H1 (cell line): ENCODE measurements around the gene NOL4L. TPM values are rescaled to one million over a fixed set of nuclear protein-coding genes. Genes with fewer than 3 reads are reported as not detected.

Experiments
- CTCF ChIA-PET: fragments of 300-600 bp; sonication (Branson Sonifier 250); formaldehyde crosslinking; loops from one replicate; lab custom pipeline; 2021; ENCODE audit not compliant: partially characterized antibody; lab: Charles Lee
- POLR2A ChIA-PET: fragments of 300-600 bp; sonication (Branson Sonifier 250); formaldehyde crosslinking; loops from one replicate; lab custom pipeline; 2021; ENCODE audit warnings: inconsistent platforms; ENCODE audit not compliant: partially characterized antibody; lab: Charles Lee
- DNase-seq, 2 experiments: peaks; one replicate each; pipeline versions ENCODE4 v3.0.0 to v3.0.0-alpha.2; 2010 to 2022; ENCODE audit warnings: low spot score in 2 of 2, low read depth in 1 of 2, mixed read lengths in 1 of 2
- FAIRE-seq: peaks from 2 replicates; lab custom pipeline; 2011; peaks lifted over from hg19 to GRCh38; lab: Jason Lieb, UNC
- H2AFZ ChIP-seq: 2 replicates; pipeline ENCODE4 v1.8.1; 2012; ENCODE audit warnings: low read length, inconsistent platforms
- H2AK5ac ChIP-seq: 2 replicates; pipeline ENCODE4 v1.6.1; 2013; ENCODE audit warnings: low read depth, low read length
- H2BK120ac ChIP-seq: replicated peaks from 2 replicates; pipeline ENCODE3; 2013; ENCODE audit warnings: low read depth, low read length, inconsistent platforms
- H2BK12ac ChIP-seq: 2 replicates; pipeline ENCODE4 v1.6.1; 2013; ENCODE audit warnings: low read depth, low read length
- H2BK15ac ChIP-seq: 2 replicates; pipeline ENCODE4 v1.6.1; 2013; ENCODE audit warnings: low read length
- H2BK20ac ChIP-seq: 2 replicates; pipeline ENCODE4 v1.6.1; 2013; ENCODE audit warnings: low read length
- H2BK5ac ChIP-seq: 2 replicates; pipeline ENCODE4 v1.6.1; 2013; ENCODE audit warnings: low read depth, low read length
- H3K14ac ChIP-seq: 2 replicates; pipeline ENCODE4 v1.6.1; 2013; ENCODE audit warnings: inconsistent platforms; ENCODE audit not compliant: insufficient read length
- H3K18ac ChIP-seq: 2 replicates; pipeline ENCODE4 v1.6.1; 2013; ENCODE audit warnings: low read length; ENCODE audit errors: extremely low read depth
- H3K23ac ChIP-seq: 2 replicates; pipeline ENCODE4 v1.6.1; 2013; ENCODE audit warnings: inconsistent platforms; ENCODE audit not compliant: insufficient read length
- H3K23me2 ChIP-seq: 2 replicates; pipeline ENCODE4 v1.6.1; 2013; ENCODE audit warnings: low read depth, low read length
- H3K27ac ChIP-seq: 2 replicates; pipeline ENCODE4 v1.6.1; 2011; ENCODE audit warnings: low read depth, low read length, inconsistent platforms
- H3K27me3 ChIP-seq, 4 experiments: replicated peaks in 1 of 4; 1 replicate in 1 of 4; 2 replicates in 3 of 4; pipeline versions ENCODE4 v1.6.1 to v1.8.1; 2011 to 2013; ENCODE audit warnings: low read length in 3 of 4, mild to moderate bottlenecking in 3 of 4, inconsistent platforms in 2 of 4, mixed read lengths in 2 of 4, moderate library complexity in 1 of 4; ENCODE audit not compliant: control insufficient read depth in 3 of 4, insufficient read depth in 3 of 4; ENCODE audit errors: extremely low read depth in 1 of 4
- H3K36me3 ChIP-seq, 4 experiments: 2 replicates each; pipeline versions ENCODE4 v1.6.1 to v1.8.1; 2011 to 2013; ENCODE audit warnings: mild to moderate bottlenecking in 4 of 4, low read length in 3 of 4, moderate library complexity in 2 of 4, control low read depth in 1 of 4, inconsistent platforms in 1 of 4; ENCODE audit not compliant: insufficient read depth in 4 of 4, control insufficient read depth in 2 of 4
- H3K4ac ChIP-seq: replicated peaks from 2 replicates; pipeline ENCODE3; 2013; ENCODE audit warnings: low read length, low read depth, mixed read lengths, inconsistent platforms; ENCODE audit not compliant: insufficient read length
- H3K4me1 ChIP-seq, 4 experiments: replicated peaks in 1 of 4; 1 replicate in 1 of 4; 2 replicates in 3 of 4; pipeline versions ENCODE4 v1.6.1 to v1.8.1; 2011 to 2013; ENCODE audit warnings: low read length in 3 of 4, inconsistent platforms in 2 of 4, mixed read lengths in 1 of 4; ENCODE audit not compliant: insufficient read depth in 4 of 4, control insufficient read depth in 3 of 4
- H3K4me2 ChIP-seq, 2 experiments: 2 replicates each; pipeline versions ENCODE4 v1.6.1 to v1.8.1; 2011 to 2013; ENCODE audit warnings: low read depth in 2 of 2, low read length in 2 of 2, control low read depth in 1 of 2, inconsistent platforms in 1 of 2, mild to moderate bottlenecking in 1 of 2; ENCODE audit not compliant: insufficient read depth in 1 of 2
- H3K4me3 ChIP-seq, 4 experiments: fragments of 200-600, 300-600 bp in 1 of 4; sonication (generic), shearing (Covaris generic), sonication (Bioruptor Twin) in 1 of 4; 2 replicates each; pipeline versions ENCODE4 v1.5.1 to v1.8.1; 2011 to 2016; ENCODE audit warnings: low read length in 4 of 4, low read depth in 3 of 4, control low read depth in 2 of 4, inconsistent platforms in 2 of 4, mild to moderate bottlenecking in 2 of 4, mixed read lengths in 1 of 4, moderate library complexity in 1 of 4; ENCODE audit not compliant: insufficient read depth in 2 of 4; ENCODE audit errors: extremely low read depth in 1 of 4
- H3K56ac ChIP-seq: replicated peaks from 2 replicates; pipeline ENCODE3; 2013; ENCODE audit warnings: low read depth, mild to moderate bottlenecking, mixed read lengths, low read length, inconsistent platforms; ENCODE audit not compliant: insufficient read length
- H3K79me1 ChIP-seq: 2 replicates; pipeline ENCODE4 v1.6.1; 2013; ENCODE audit warnings: low read depth, low read length, control low read depth
- H3K79me2 ChIP-seq, 2 experiments: 2 replicates each; pipeline versions ENCODE4 v1.6.1 to v1.8.1; 2012 to 2013; ENCODE audit warnings: low read length in 2 of 2, mild to moderate bottlenecking in 2 of 2, inconsistent platforms in 1 of 2; ENCODE audit not compliant: insufficient read depth in 2 of 2, control insufficient read depth in 1 of 2
- H3K9ac ChIP-seq, 4 experiments: replicated peaks in 1 of 4; 1 replicate in 1 of 4; 2 replicates in 3 of 4; pipeline versions ENCODE4 v1.6.1 to v1.8.1; 2011 to 2013; ENCODE audit warnings: low read depth in 3 of 4, low read length in 3 of 4, control low read depth in 2 of 4, mild to moderate bottlenecking in 2 of 4, moderate library complexity in 2 of 4, inconsistent platforms in 1 of 4; ENCODE audit errors: extremely low read depth in 1 of 4
- H3K9me3 ChIP-seq, 2 experiments: 2 replicates each; pipeline versions ENCODE4 v1.6.1 to v1.8.1; 2012 to 2013; ENCODE audit warnings: mild to moderate bottlenecking in 2 of 2, moderate library complexity in 2 of 2, control low read depth in 1 of 2, inconsistent platforms in 1 of 2, low read depth in 1 of 2, low read length in 1 of 2, mixed read lengths in 1 of 2; ENCODE audit not compliant: insufficient read depth in 2 of 2
- H4K20me1 ChIP-seq, 2 experiments: replicated peaks in 1 of 2; 2 replicates each; pipeline versions ENCODE3 to v1.8.1; 2011 to 2013; ENCODE audit warnings: inconsistent platforms in 2 of 2, low read length in 2 of 2, mild to moderate bottlenecking in 1 of 2; ENCODE audit not compliant: insufficient read depth in 2 of 2, control insufficient read depth in 1 of 2
- H4K5ac ChIP-seq: 2 replicates; pipeline ENCODE4 v1.6.1; 2013; ENCODE audit warnings: low read length, low read depth, mixed read lengths, inconsistent platforms; ENCODE audit not compliant: insufficient read length
- H4K8ac ChIP-seq: 2 replicates; pipeline ENCODE4 v1.8.0; 2013; ENCODE audit warnings: mild to moderate bottlenecking, moderate library complexity, low read length, inconsistent platforms; ENCODE audit not compliant: insufficient read depth; ENCODE audit errors: extremely low read depth
- H4K91ac ChIP-seq: replicated peaks from 2 replicates; pipeline ENCODE3; 2013; ENCODE audit warnings: low read length, mixed read lengths, inconsistent platforms; ENCODE audit not compliant: insufficient read length
- ATF3 ChIP-seq: IDR thresholded peaks from 2 replicates; pipeline ENCODE4 v1.6.1; 2011; ENCODE audit warnings: low read depth, mild to moderate bottlenecking, low read length; ENCODE audit not compliant: insufficient read depth
- NRF1 ChIP-seq: IDR thresholded peaks from 2 replicates; pipeline ENCODE4 v1.6.1; 2011; ENCODE audit warnings: mild to moderate bottlenecking, low read depth, low read length, improper control_type of control experiment
- WGBS, 2 experiments: shearing (Covaris generic) in 1 of 2; methylation state at CpG; one replicate each; pipeline versions ENCODE4 v1.1.6 to v1.1.7; 2013 to 2015; ENCODE audit warnings: low lambda C conversion rate in 2 of 2, mixed read lengths in 2 of 2, inconsistent platforms in 1 of 2, low coverage in 1 of 2, missing lambda C conversion rate in 1 of 2; ENCODE audit not compliant: insufficient replicate concordance in 2 of 2, insufficient coverage in 1 of 2, insufficient read length in 1 of 2; ENCODE audit errors: extremely low coverage in 1 of 2, missing lambda C conversion rate in 1 of 2; 5-methylcytosine and 5-hydroxymethylcytosine counted together
- polyA plus RNA-seq, 7 experiments: library from polyadenylated mRNA; depleted of rRNA in 3 of 7; stranded (reverse) in 5 of 7; unstranded in 2 of 7; fragments of >200 nt in 5 of 7; fragments of 200-250 nt in 2 of 7; gene quantifications; 1 replicate in 5 of 7; 2 replicates in 1 of 7; 4 replicates in 1 of 7; pipeline versions ENCODE4 v1.2.1 to v1.2.3, GENCODE V29; 2011 to 2013; ENCODE audit warnings: missing spikeins in 2 of 7, mixed read lengths in 2 of 7
- total RNA-seq: library from RNA; stranded (reverse); fragmentation: NEBNext Ultra II Directional; extraction: Animal tissue kit (Norgen Biotek cat#: 25700); gene quantifications from 2 replicates; pipeline ENCODE4 v1.2.1, GENCODE V29; 2021
- TF ChIP-seq, protein P1 (sequence below): IDR thresholded peaks from 2 replicates; pipeline ENCODE4 v1.6.1; 2011; ENCODE audit warnings: low read length, improper control_type of control experiment

NOL4L gene
- total and polyA plus RNA-seq, 2 of the 8 experiments (the other 6 are each of a cell fraction or from before 2014, with no cell fraction given) = 15.3 to 23.7 TPM

GRCh38 chr20:32547753-32548034 lies 37.4 kb downstream of the NOL4L start:
- Histone ChIP-seq H3K4me3 (no peak overlapping the region), H2BK120ac (no peak overlapping the region), H4K20me1 (no peaks in the 10 kb centered on the region), H3K9me3 (no peaks in the 10 kb centered on the region), H3K36me3 (no peaks in the 10 kb centered on the region), H3K79me2 (no peaks in the 10 kb centered on the region), H4K5ac (no peak overlapping the region), H3K4me1 (no peaks in the 10 kb centered on the region), H3K56ac (no peak overlapping the region), H2BK12ac (no peak overlapping the region), H2AFZ (no peak overlapping the region), H2BK15ac (no peak overlapping the region), H3K79me1 (no peaks in the 10 kb centered on the region; the same call in 1 of the 2 replicates), H2BK20ac (no peak overlapping the region), H3K27ac (no peak overlapping the region), H3K14ac (no peak overlapping the region), H4K91ac (no peak overlapping the region), H2AK5ac (no peak overlapping the region), H3K9ac (no peak overlapping the region), H2BK5ac (no peak overlapping the region), H3K27me3 (no peaks in the 10 kb centered on the region), H3K4me2 (no peak overlapping the region), H4K8ac (no peak overlapping the region), H3K18ac (no peak overlapping the region), H3K23ac (no peak overlapping the region), H3K23me2 (no peaks in the 10 kb centered on the region), H3K4ac (no peak overlapping the region)
- CTCF ChIA-PET = interaction anchor here (1.1 to 2.2 kb wide), 5 partner anchors 23 to 97 kb away, joined by 3 to 6 read pairs (median 3); no protein-coding TSS in a partner anchor
- WGBS, 2 experiments = 100% methylated on average over 1 of the region's 1 CpG; no CpG with 5 or more reads in 1 of the 2 experiments
- FAIRE-seq (no peak), DNase-seq (no peak)
- POLR2A ChIA-PET = interaction anchor here (0.8 kb wide), 1 partner anchor 9 kb away, joined by 3 read pairs; no protein-coding TSS in a partner anchor
- TF ChIP-seq, protein P1, sequence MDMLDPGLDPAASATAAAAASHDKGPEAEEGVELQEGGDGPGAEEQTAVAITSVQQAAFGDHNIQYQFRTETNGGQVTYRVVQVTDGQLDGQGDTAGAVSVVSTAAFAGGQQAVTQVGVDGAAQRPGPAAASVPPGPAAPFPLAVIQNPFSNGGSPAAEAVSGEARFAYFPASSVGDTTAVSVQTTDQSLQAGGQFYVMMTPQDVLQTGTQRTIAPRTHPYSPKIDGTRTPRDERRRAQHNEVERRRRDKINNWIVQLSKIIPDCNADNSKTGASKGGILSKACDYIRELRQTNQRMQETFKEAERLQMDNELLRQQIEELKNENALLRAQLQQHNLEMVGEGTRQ = no peak
- TF ChIP-seq ATF3 (no peak), NRF1 (no peak)
